VCaP (cell line): ENCODE data around the gene SLC5A1.

Experiments used
- H3K27ac ChIP-seq: fragments of 450-650 bp; 2 replicates; pipeline ENCODE4 v1.5.1; 2017
- TF ChIP-seq, protein P1 (sequence below): fragments of 450-650 bp; conservative IDR thresholded peaks from 2 replicates; pipeline ENCODE4 v1.5.1; 2017; ENCODE audit warnings: mild to moderate bottlenecking, moderate library complexity

Gene SLC5A1

DNA sequence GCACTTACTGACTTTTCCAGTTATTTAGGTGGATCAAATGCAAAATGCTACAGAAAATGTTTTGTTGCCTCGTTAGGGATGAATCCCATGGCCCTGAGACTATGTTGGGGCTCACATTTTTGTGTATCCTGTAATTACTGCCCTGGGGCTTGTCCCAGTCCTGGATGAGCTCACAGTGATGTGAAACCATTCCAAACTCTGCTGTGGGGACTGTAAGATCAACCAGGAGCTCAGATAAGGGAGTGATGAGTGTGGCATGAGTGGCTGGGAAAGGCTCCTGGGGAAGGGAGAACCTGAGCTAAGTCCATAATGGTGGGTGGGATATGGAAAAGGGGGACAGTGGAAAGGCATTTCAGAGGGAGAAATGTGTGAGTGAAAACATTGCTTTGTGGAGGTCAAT, 54.0 kb downstream of the SLC5A1 start:
- no peak overlapping the region for H3K27ac ChIP-seq
- TF ChIP-seq, protein P1, sequence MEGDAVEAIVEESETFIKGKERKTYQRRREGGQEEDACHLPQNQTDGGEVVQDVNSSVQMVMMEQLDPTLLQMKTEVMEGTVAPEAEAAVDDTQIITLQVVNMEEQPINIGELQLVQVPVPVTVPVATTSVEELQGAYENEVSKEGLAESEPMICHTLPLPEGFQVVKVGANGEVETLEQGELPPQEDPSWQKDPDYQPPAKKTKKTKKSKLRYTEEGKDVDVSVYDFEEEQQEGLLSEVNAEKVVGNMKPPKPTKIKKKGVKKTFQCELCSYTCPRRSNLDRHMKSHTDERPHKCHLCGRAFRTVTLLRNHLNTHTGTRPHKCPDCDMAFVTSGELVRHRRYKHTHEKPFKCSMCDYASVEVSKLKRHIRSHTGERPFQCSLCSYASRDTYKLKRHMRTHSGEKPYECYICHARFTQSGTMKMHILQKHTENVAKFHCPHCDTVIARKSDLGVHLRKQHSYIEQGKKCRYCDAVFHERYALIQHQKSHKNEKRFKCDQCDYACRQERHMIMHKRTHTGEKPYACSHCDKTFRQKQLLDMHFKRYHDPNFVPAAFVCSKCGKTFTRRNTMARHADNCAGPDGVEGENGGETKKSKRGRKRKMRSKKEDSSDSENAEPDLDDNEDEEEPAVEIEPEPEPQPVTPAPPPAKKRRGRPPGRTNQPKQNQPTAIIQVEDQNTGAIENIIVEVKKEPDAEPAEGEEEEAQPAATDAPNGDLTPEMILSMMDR, result no peak

DNA sequence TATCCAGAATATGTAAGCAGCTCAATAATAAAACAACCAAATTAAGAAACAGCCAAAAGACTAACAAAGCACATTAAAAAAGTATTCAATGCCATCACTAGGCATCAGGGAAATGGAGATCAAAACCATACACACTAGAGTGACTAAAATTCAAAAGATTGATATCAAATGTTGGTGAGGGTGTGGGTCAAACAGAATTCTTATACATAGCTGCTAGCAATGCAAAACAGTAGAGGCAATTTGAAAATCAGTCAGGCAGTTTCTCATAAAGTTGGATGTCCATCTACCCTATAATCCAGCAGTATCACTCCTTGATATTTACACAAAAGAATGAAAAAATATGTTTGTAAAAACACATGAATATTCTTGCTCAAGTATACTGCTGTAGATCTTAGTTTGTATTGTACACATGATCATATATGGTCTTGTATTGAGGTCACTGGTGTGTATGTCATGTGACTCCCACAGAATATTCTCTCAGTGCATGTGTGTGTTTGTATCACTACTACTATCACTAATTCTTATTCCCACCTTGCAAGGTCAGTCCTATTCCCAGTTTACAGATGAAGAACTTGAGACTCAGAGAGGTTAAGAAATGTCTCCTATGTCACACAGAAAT, 54.9 kb downstream of the SLC5A1 start:
- no peak overlapping the region for H3K27ac ChIP-seq
- TF ChIP-seq, protein P1, result no peak

DNA sequence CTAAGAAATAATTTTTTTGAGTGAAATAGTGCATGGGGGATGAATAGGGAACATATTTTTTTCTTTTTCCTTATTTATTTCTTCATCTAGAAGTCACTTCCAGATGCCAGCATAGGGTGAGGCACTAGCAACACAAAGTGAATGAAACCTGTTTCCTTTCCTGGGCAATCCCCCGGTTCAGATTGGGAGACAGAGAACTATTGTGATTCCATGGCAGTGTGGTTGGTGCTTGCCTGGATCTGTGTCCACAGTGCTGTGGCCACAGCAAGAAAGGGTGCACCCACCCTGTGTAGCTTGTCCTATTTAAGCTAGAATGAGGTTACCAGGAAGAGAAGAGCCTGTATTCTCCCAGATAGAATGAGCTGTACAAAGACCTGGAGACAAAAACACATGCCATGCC, 57.6 kb downstream of the SLC5A1 start:
- TF ChIP-seq, protein P1, result no peak

DNA sequence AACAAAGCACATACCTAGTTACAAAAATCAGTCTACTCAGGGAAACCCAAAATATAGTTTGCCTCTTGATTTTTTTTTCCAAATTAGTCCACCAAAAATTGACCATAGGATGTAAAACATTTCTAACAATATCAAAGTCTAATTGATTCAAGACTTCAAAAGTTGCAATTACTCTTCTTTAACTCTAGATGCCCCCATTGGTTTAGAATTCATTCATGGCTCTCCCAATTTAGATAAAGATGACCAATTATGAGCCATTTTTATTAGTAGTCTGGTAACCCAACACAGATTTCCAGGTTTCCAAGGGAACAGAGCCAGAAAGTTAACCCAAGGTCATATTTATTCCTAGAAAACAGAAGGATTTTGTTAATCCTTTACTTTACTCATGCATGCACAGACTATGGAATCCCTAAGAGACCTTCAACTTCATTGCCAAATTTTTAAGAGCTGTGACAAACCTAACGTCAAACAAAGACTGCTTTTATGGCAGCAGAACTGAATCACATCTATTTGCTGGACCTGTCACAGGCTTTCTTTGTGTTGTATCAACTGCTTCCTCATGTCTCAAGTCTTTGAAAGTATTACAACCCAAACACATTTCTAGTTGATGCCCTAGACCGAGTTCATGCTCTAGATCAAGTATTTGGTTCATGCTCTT, 60.7 kb downstream of the SLC5A1 start:
- TF ChIP-seq, protein P1, result peak; percentile 70
- H3K27ac ChIP-seq, result peak overlapping the region; percentile 47

More for the DNA sequence above, 57.6 kb downstream of the SLC5A1 start:
- H3K27ac ChIP-seq, result no peak overlapping the region

DNA sequence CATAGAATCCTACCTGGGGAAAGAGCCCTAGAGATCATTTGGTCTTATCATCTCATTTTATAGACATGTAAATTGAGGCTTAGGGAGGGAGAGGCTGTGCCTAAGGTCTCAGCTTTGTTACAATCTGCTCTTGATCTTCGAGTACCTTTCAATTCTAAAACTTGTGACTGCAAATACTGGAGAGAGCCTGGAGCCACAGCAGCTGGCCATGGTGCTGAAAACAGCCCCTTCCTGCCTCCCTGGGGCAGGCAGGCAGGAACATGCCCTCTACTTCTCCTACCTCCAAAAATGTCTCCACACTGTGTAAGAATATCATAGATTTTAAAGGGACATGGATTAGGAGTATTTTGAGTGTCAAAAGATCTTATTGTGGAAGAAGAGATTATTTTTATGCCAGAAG, 63.9 kb downstream of the SLC5A1 start:
- TF ChIP-seq, protein P1, result no peak
- no peak overlapping the region for H3K27ac ChIP-seq

- TF ChIP-seq, protein P1, result no peak
- H3K27ac ChIP-seq, result peak overlapping the region; percentile 82
These were observed 69.3 kb downstream of the SLC5A1 start for GRCh38 chr22:32112380-32112779.

GRCh38 chr22:32119568-32120235, 76.6 kb downstream of the SLC5A1 start:
- TF ChIP-seq, protein P1, result no peak
- peak overlapping the region; percentile 31; the same call in 1 of the 2 replicates for H3K27ac ChIP-seq
